ENCODE measurements around the gene CREBBP. TPM values are rescaled to one million over a fixed set of nuclear protein-coding genes. Genes with fewer than 3 reads are reported as not detected.
"Not testable (repeated sequence)": the region's sequence is repeated elsewhere in the genome, so short reads cannot be mapped to it uniquely, and the experiment has no call there.

Gene CREBBP
- total RNA-seq, 1 experiment from 2014 or later, result 79.1 TPM

DNA sequence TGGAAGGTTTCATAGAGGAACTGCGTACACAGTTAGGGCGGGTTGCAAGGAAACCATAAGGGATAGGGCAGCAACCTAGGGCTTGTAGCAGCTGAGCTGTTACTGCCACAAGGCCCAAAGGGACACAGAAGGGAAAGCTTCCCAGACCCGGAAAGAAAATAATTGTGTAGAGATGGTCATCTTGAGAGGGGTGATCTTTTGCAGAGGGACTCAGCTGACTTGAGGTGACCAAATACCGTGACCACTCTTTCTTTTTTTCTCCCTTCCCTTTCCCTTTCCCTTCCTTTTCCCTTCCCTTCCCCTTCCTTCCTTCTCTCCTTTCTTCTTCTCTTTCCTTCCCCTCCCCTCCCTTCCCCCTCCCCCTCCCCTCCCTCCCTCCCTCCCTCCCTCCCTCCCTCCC is 8.5 kb upstream of the CREBBP start:
- Histone ChIP-seq H3K14ac (ENCODE audit: insufficient read depth, low read length) (no peak overlapping the region), H2BK120ac (ENCODE audit: low read depth, low read length, poor library complexity, severe bottlenecking) (no peak overlapping the region), H3K4me2 (ENCODE audit: insufficient read depth, insufficient read length, low read length) (no peak overlapping the region), H3K4ac (ENCODE audit: low read depth, low read length) (no peak overlapping the region), H3K79me2 (ENCODE audit: insufficient read depth, low read length) (no peaks in the 10 kb centered on the region), H3K9me3 (ENCODE audit: control insufficient read depth, low read depth, low read length) (no peaks in the 10 kb centered on the region), H2BK20ac (ENCODE audit: low read depth, low read length, poor library complexity, severe bottlenecking) (no peak overlapping the region), H4K8ac (replicated peaks; ENCODE audit: insufficient read length, low read depth, low read length) (no peak overlapping the region), H2AK5ac (ENCODE audit: insufficient read length, low read length) (no peak overlapping the region), H3K23ac (ENCODE audit: insufficient read length, low read depth, low read length) (no peak overlapping the region), H3K27me3 (ENCODE audit: insufficient read depth, low read length) (no peaks in the 10 kb centered on the region), H4K91ac (ENCODE audit: insufficient read length, low read depth, low read length) (no peak overlapping the region), H3K23me2 (ENCODE audit: insufficient read length, low read depth, low read length, poor library complexity, severe bottlenecking) (no peaks in the 10 kb centered on the region), H2BK5ac (ENCODE audit: insufficient read length, low read length) (no peak overlapping the region), H3K9ac (ENCODE audit: extremely low read depth, insufficient read length, low read length) (no peak overlapping the region), H3K18ac (ENCODE audit: insufficient read length, low read depth, low read length) (no peak overlapping the region), H3K27ac (ENCODE audit: insufficient read length, low read depth, low read length) (no peak overlapping the region), H3K56ac (ENCODE audit: insufficient read length, low read depth, low read length) (no peak overlapping the region), H3K4me1 (ENCODE audit: insufficient read depth, low read length) (no peaks in the 10 kb centered on the region), H3T11ph (ENCODE audit: low read length) (no peak overlapping the region), H3K79me1 (ENCODE audit: insufficient read depth, low read depth, low read length, poor library complexity, severe bottlenecking) (no peaks in the 10 kb centered on the region), H4K20me1 (ENCODE audit: control insufficient read depth, insufficient read depth, insufficient read length) (no peaks in the 10 kb centered on the region), H2BK15ac (ENCODE audit: low read depth, low read length) (no peak overlapping the region), H2AFZ (ENCODE audit: low read length) (no peak overlapping the region), H2BK12ac (ENCODE audit: insufficient read length, low read depth, low read length) (no peak overlapping the region), H4K5ac (ENCODE audit: insufficient read length, low read depth, low read length) (no peak overlapping the region)
- no peaks in the 10 kb centered on the region for H3K4me1 Mint-ChIP-seq
- H3K36me3 Mint-ChIP-seq (ENCODE audit: insufficient read depth in 1 of 3, low read depth in 3 of 3), result no peaks in the 10 kb centered on the region
- no CpG with 5 or more reads among the region's 4 CpGs for WGBS (ENCODE audit: extremely low coverage, insufficient read length, low lambda C conversion rate)
- no peak for DNase-seq
- no peak overlapping the region for H3K4me3 Mint-ChIP-seq
- H3K27me3 Mint-ChIP-seq (ENCODE audit: low read depth), result peaks cover 3% of the 10 kb centered on the region
- H3K9me3 Mint-ChIP-seq, result peaks cover 2 to 3% of the 10 kb centered on the region in 2 experiments; a peak in 3 of 5 replicates
- no peak overlapping the region for H3K27ac Mint-ChIP-seq
- TF ChIP-seq, protein P1, sequence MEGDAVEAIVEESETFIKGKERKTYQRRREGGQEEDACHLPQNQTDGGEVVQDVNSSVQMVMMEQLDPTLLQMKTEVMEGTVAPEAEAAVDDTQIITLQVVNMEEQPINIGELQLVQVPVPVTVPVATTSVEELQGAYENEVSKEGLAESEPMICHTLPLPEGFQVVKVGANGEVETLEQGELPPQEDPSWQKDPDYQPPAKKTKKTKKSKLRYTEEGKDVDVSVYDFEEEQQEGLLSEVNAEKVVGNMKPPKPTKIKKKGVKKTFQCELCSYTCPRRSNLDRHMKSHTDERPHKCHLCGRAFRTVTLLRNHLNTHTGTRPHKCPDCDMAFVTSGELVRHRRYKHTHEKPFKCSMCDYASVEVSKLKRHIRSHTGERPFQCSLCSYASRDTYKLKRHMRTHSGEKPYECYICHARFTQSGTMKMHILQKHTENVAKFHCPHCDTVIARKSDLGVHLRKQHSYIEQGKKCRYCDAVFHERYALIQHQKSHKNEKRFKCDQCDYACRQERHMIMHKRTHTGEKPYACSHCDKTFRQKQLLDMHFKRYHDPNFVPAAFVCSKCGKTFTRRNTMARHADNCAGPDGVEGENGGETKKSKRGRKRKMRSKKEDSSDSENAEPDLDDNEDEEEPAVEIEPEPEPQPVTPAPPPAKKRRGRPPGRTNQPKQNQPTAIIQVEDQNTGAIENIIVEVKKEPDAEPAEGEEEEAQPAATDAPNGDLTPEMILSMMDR (conservative IDR thresholded peaks at IDR 0.05), result no peak

DNA sequence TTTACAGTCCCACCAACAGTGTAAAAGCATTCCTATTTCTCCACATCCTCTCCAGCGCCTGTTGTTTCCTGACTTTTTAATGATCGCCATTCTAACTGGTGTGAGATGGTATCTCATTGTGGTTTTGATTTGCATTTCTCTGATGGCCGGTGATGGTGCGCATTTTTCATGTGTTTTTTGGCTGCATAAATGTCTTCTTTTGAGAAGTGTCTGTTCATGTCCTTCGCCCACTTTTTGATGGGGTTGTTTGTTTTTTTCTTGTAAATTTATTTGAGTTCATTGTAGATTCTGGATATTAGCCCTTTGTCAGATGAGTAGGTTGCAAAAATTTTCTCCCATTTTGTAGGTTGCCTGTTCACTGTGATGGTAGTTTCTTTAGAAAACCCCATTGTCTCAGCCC is 5.5 kb upstream of the CREBBP start:
- not testable (repeated sequence) for H4K5ac ChIP-seq (ENCODE audit: insufficient read length, low read depth, low read length); H2BK12ac ChIP-seq (ENCODE audit: insufficient read length, low read depth, low read length); H3K4ac ChIP-seq (ENCODE audit: low read depth, low read length); H2AK5ac ChIP-seq (ENCODE audit: insufficient read length, low read length); H2BK15ac ChIP-seq (ENCODE audit: low read depth, low read length); H3K27me3 Mint-ChIP-seq (ENCODE audit: low read depth); H3K23me2 ChIP-seq (ENCODE audit: insufficient read length, low read depth, low read length, poor library complexity, severe bottlenecking); H4K91ac ChIP-seq (ENCODE audit: insufficient read length, low read depth, low read length); H3K27me3 ChIP-seq (ENCODE audit: insufficient read depth, low read length); H3K79me1 ChIP-seq (ENCODE audit: insufficient read depth, low read depth, low read length, poor library complexity, severe bottlenecking); H2BK120ac ChIP-seq (ENCODE audit: low read depth, low read length, poor library complexity, severe bottlenecking); H2BK20ac ChIP-seq (ENCODE audit: low read depth, low read length, poor library complexity, severe bottlenecking); H3K79me2 ChIP-seq (ENCODE audit: insufficient read depth, low read length); H3K14ac ChIP-seq (ENCODE audit: insufficient read depth, low read length); H3K4me3 Mint-ChIP-seq; H2BK5ac ChIP-seq (ENCODE audit: insufficient read length, low read length); H3K18ac ChIP-seq (ENCODE audit: insufficient read length, low read depth, low read length); H3K4me1 Mint-ChIP-seq; H3K9me3 Mint-ChIP-seq; H3K23ac ChIP-seq (ENCODE audit: insufficient read length, low read depth, low read length); H3K4me2 ChIP-seq (ENCODE audit: insufficient read depth, insufficient read length, low read length); H3T11ph ChIP-seq (ENCODE audit: low read length); H4K8ac ChIP-seq (replicated peaks; ENCODE audit: insufficient read length, low read depth, low read length); H3K4me1 ChIP-seq (ENCODE audit: insufficient read depth, low read length); H3K9me3 ChIP-seq (ENCODE audit: control insufficient read depth, low read depth, low read length); H3K27ac Mint-ChIP-seq; DNase-seq; H3K36me3 Mint-ChIP-seq (ENCODE audit: insufficient read depth in 1 of 3, low read depth in 3 of 3); H3K27ac ChIP-seq (ENCODE audit: insufficient read length, low read depth, low read length); H3K9ac ChIP-seq (ENCODE audit: extremely low read depth, insufficient read length, low read length); H3K56ac ChIP-seq (ENCODE audit: insufficient read length, low read depth, low read length); H2AFZ ChIP-seq (ENCODE audit: low read length); H4K20me1 ChIP-seq (ENCODE audit: control insufficient read depth, insufficient read depth, insufficient read length)
- no CpG with 5 or more reads among the region's 5 CpGs for WGBS (ENCODE audit: extremely low coverage, insufficient read length, low lambda C conversion rate)

Measured in H9 (cell line).